ENCODE measurements around the gene GNG12. TPM values are rescaled to one million over a fixed set of nuclear protein-coding genes. Genes with fewer than 3 reads are reported as not detected.

Gene GNG12
- total RNA-seq, 1 donor from 2014 or later: 23.2 TPM

DNA sequence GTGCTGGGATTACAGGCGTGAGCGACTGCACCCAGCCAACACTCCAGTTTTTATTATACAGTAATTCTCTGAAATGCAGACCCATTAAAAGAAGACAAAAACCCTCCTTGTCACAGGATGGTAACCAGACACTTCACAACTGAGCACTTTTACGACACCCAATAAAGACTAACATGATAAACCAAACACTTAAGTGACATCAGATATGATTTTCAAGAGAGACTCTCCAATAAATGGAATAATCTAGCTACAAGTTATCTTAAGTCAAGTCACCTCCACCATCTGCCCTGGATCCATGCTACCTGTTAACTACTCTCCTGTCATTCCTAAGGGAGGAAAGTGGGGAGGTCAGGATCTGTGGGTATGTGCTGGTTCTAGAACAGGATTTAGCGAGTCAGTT, 5.6 kb downstream of the GNG12 start:
- Mint-ChIP-seq H3K27ac (no peak overlapping the region), H3K4me1 (ENCODE audit: unreplicated experiment) (peaks cover 5% of the 10 kb centered on the region), H3K36me3 (peaks cover 8% of the 10 kb centered on the region), H3K27me3 (peaks cover 6% of the 10 kb centered on the region), H3K9me3 (no peaks in the 10 kb centered on the region), H3K4me3 (no peak overlapping the region)
- no peak for DNase-seq (ENCODE audit: extremely low spot score, unreplicated experiment)
- TF ChIP-seq CTCF (conservative IDR thresholded peaks at IDR 0.05): no peak

DNA sequence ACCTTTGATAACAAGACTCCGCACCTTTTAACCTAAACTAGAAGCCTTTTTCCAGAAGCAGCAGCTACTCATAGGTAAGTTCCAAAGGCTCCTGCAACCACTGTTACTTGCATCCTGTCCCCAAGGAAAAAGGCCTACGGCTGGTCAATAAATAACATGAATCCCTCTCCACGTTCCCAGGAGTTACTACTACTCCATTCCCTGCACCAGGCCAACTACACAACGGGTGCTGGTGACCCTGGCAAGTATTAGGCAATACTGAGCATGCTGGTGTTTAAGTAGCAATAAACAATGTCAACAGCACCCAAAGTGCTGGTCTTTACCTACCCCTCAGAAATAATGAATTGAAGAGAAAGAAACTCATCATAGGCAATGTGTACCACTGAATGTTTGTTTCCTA, 7.7 kb downstream of the GNG12 start:
- Mint-ChIP-seq H3K36me3 (peaks cover 8% of the 10 kb centered on the region), H3K27me3 (no peaks in the 10 kb centered on the region), H3K9me3 (no peaks in the 10 kb centered on the region), H3K4me3 (no peak overlapping the region), H3K4me1 (ENCODE audit: unreplicated experiment) (peaks cover 5% of the 10 kb centered on the region), H3K27ac (no peak overlapping the region)
- no peak for DNase-seq (ENCODE audit: extremely low spot score, unreplicated experiment)
- no peak for TF ChIP-seq CTCF (conservative IDR thresholded peaks at IDR 0.05)

- Mint-ChIP-seq H3K27ac (no peak overlapping the region), H3K4me3 (no peak overlapping the region), H3K36me3 (peaks cover 8% of the 10 kb centered on the region), H3K27me3 (no peaks in the 10 kb centered on the region), H3K4me1 (ENCODE audit: unreplicated experiment) (peaks cover 5% of the 10 kb centered on the region), H3K9me3 (no peaks in the 10 kb centered on the region)
- TF ChIP-seq CTCF (conservative IDR thresholded peaks at IDR 0.05): no peak
- no peak for DNase-seq (ENCODE audit: extremely low spot score, unreplicated experiment)
Observed at GRCh38 chr1:67824766-67825165, 8.5 kb downstream of the GNG12 start.

DNA sequence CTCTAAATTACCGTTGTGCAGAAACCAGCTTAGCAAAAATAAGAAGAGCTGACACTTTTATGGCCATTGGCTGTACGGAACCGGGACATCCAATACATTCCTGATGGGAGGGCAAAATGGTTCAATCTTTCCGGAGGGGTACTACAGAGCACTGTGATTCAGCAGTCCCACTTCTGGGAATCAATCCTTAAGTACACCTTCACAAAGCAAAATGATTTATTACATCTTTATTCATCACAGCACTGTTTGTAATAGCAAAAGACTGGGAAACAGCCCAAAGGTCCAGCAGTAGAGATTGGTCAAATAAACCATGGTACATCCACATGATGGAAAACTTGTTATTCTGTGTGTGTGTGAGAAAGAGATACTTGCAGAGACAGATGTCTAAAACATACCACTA, 9.7 kb downstream of the GNG12 start:
- H3K9me3 Mint-ChIP-seq: no peaks in the 10 kb centered on the region
- H3K27ac Mint-ChIP-seq: no peak overlapping the region
- H3K27me3 Mint-ChIP-seq: no peaks in the 10 kb centered on the region
- no peak for TF ChIP-seq CTCF (conservative IDR thresholded peaks at IDR 0.05)
- no peak overlapping the region for H3K4me3 Mint-ChIP-seq
- peaks cover 8% of the 10 kb centered on the region for H3K36me3 Mint-ChIP-seq
- H3K4me1 Mint-ChIP-seq (ENCODE audit: unreplicated experiment): peaks cover 10% of the 10 kb centered on the region
- DNase-seq (ENCODE audit: extremely low spot score, unreplicated experiment): no peak

- Mint-ChIP-seq H3K4me3 (no peak overlapping the region), H3K27ac (no peak overlapping the region)
- no peak for DNase-seq (ENCODE audit: extremely low spot score, unreplicated experiment)
Observed at GRCh38 chr1:67821263-67821662, 12.0 kb downstream of the GNG12 start.

More at GRCh38 chr1:67821263-67821662, 12.0 kb downstream of the GNG12 start:
- Mint-ChIP-seq H3K4me1 (ENCODE audit: unreplicated experiment) (peaks cover 10% of the 10 kb centered on the region), H3K9me3 (no peaks in the 10 kb centered on the region), H3K36me3 (peaks cover 4% of the 10 kb centered on the region), H3K27me3 (no peaks in the 10 kb centered on the region)
- TF ChIP-seq CTCF (conservative IDR thresholded peaks at IDR 0.05): no peak
